Endothelial cell of umbilical vein (primary cell): Measurements from ENCODE around the gene AMMECR1.

Experiments
- FOS ChIP-seq: IDR thresholded peaks from 2 replicates; pipeline ENCODE4 v1.6.1; 2011; ENCODE audit warnings: mild to moderate bottlenecking, low read length, moderate library complexity, borderline replicate concordance; ENCODE audit not compliant: insufficient read depth
- GATA2 ChIP-seq: IDR thresholded peaks from 2 replicates; pipeline ENCODE4 v1.7.0; 2011; ENCODE audit warnings: low read depth, mild to moderate bottlenecking, moderate library complexity, mixed read lengths, low read length; ENCODE audit not compliant: insufficient read length, insufficient read depth
- JUN ChIP-seq: IDR thresholded peaks from 2 replicates; pipeline ENCODE4 v1.6.1; 2011; ENCODE audit warnings: borderline replicate concordance, low read depth; ENCODE audit not compliant: insufficient read length, insufficient read depth
- POLR2A ChIP-seq: IDR thresholded peaks from 2 replicates; pipeline ENCODE4 v1.6.1; 2012; ENCODE audit warnings: low read depth, mild to moderate bottlenecking, control low read depth, low read length
- POLR2AphosphoS5 ChIP-seq: IDR thresholded peaks from 2 replicates; pipeline ENCODE4 v1.6.1; 2012; ENCODE audit warnings: low read depth, mild to moderate bottlenecking, control low read depth, low read length, moderate library complexity; ENCODE audit not compliant: insufficient read depth
- TF ChIP-seq, protein P1 (sequence below), 2 donors: IDR thresholded peaks; 1 replicate in 1 of 2; 2 replicates in 1 of 2; pipeline ENCODE4 v1.5.1; 2011; ENCODE audit warnings: low read length in 2 of 2, mild to moderate bottlenecking in 2 of 2, moderate library complexity in 2 of 2, control low read depth in 1 of 2, inconsistent platforms in 1 of 2, low read depth in 1 of 2; ENCODE audit not compliant: insufficient read depth in 1 of 2; ENCODE audit errors: extremely low read depth in 1 of 2
- TF ChIP-seq, protein P2 (sequence below): IDR thresholded peaks from 2 replicates; pipeline ENCODE4 v1.6.1; 2011; ENCODE audit not compliant: insufficient read depth, insufficient read length

DNA sequence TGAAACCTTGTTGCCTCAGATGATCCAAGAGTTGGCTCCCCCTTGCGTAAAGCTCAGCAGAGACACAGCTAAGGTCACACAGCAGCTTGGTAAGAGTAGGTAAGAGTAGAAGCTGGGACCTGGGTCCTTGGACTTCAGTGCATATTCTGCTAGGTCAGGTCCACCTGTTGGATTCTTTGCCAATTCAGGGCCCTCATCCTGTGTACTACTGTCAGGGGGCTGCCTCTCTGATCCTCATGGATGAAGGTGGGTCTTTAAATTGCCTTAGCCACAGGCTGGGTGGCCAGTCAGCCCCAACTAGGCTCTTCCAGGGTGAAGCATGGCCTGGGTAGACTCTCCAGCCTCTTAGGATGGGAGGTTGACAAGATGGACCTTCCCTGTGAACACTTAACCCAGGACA is 155.8 kb downstream of the AMMECR1 start:
- TF ChIP-seq, protein P1, sequence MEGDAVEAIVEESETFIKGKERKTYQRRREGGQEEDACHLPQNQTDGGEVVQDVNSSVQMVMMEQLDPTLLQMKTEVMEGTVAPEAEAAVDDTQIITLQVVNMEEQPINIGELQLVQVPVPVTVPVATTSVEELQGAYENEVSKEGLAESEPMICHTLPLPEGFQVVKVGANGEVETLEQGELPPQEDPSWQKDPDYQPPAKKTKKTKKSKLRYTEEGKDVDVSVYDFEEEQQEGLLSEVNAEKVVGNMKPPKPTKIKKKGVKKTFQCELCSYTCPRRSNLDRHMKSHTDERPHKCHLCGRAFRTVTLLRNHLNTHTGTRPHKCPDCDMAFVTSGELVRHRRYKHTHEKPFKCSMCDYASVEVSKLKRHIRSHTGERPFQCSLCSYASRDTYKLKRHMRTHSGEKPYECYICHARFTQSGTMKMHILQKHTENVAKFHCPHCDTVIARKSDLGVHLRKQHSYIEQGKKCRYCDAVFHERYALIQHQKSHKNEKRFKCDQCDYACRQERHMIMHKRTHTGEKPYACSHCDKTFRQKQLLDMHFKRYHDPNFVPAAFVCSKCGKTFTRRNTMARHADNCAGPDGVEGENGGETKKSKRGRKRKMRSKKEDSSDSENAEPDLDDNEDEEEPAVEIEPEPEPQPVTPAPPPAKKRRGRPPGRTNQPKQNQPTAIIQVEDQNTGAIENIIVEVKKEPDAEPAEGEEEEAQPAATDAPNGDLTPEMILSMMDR (IDR thresholded peaks at IDR 0.05; ENCODE audit: extremely low read depth in 1 of 2, insufficient read depth in 1 of 2, low read depth in 1 of 2, low read length in 2 of 2): no peak
- TF ChIP-seq POLR2AphosphoS5: no peak
- TF ChIP-seq POLR2A: no peak
- TF ChIP-seq, protein P2, sequence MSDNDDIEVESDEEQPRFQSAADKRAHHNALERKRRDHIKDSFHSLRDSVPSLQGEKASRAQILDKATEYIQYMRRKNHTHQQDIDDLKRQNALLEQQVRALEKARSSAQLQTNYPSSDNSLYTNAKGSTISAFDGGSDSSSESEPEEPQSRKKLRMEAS: no peak
- TF ChIP-seq GATA2: no peak
- TF ChIP-seq FOS: no peak
- no peak for TF ChIP-seq JUN
